Panc1 (cell line): ENCODE results near the gene SVOP. TPM values are rescaled to one million over a fixed set of nuclear protein-coding genes. Genes with fewer than 3 reads are reported as not detected.

Experiments used
- ATAC-seq: fragments of 200-7000 bp; cut with Tn5 transposase; 2 replicates; pipeline ENCODE4 v1.9.1; 2020; ENCODE audit warnings: mild to moderate bottlenecking, moderate library complexity
- BruUV-seq: library from RNA; stranded (reverse); fragments of 400-500 nt; replicated peaks from 2 replicates; lab custom pipeline; 2021; lab: Mats Ljungman, UMichigan
- CTCF ChIA-PET: fragments of 300-600 bp; sonication (Branson Sonifier 250); formaldehyde crosslinking; loops from one replicate; lab custom pipeline; 2022; ENCODE audit warnings: antibody characterized with exemption; lab: Charles Lee
- POLR2A ChIA-PET: fragments of 300-600 bp; sonication (Branson Sonifier 250); formaldehyde crosslinking; loops from one replicate; lab custom pipeline; 2022; ENCODE audit warnings: antibody characterized with exemption; lab: Charles Lee
- DNase-seq: peaks from one replicate; pipeline ENCODE4 v3.0.0-alpha.2; 2010; ENCODE audit warnings: low read depth, low spot score
- H3K27ac ChIP-seq: 2 replicates; pipeline ENCODE4 v1.5.1; 2011; ENCODE audit warnings: mild to moderate bottlenecking, low read length, inconsistent platforms
- H3K27me3 ChIP-seq: fragments of 200-500 bp; sonication (Bioruptor generic); 2 replicates; pipeline ENCODE4 v1.6.0; 2014; ENCODE audit warnings: low read length, inconsistent platforms; ENCODE audit not compliant: control insufficient read depth, insufficient read depth
- H3K36me3 ChIP-seq: fragments of 200-500 bp; sonication (Bioruptor generic); 2 replicates; pipeline ENCODE4 v1.5.1; 2014; ENCODE audit warnings: inconsistent platforms, mild to moderate bottlenecking, low read length, moderate library complexity; ENCODE audit not compliant: control insufficient read depth, insufficient read depth
- H3K4me1 ChIP-seq: 2 replicates; pipeline ENCODE4 v1.5.1; 2011; ENCODE audit warnings: inconsistent platforms, mild to moderate bottlenecking, low read length, moderate library complexity; ENCODE audit not compliant: control insufficient read depth, insufficient read depth
- H3K4me3 ChIP-seq, 2 experiments: 2 replicates each; pipeline ENCODE4 v1.5.1; 2011 to 2012; ENCODE audit warnings: low read depth in 2 of 2, low read length in 2 of 2, mild to moderate bottlenecking in 2 of 2, inconsistent platforms in 1 of 2, moderate library complexity in 1 of 2
- H3K9me3 ChIP-seq: fragments of 200-500 bp; sonication (Bioruptor generic); 2 replicates; pipeline ENCODE4 v1.5.1; 2014; ENCODE audit warnings: low read depth, mild to moderate bottlenecking, inconsistent platforms, low read length, moderate library complexity; ENCODE audit not compliant: control insufficient read depth, insufficient read depth
- CTCF ChIP-seq: fragments of 450-650 bp; IDR thresholded peaks from 2 replicates; pipeline ENCODE4 v1.5.1; 2017; ENCODE audit warnings: mild to moderate bottlenecking
- POLR2AphosphoS5 ChIP-seq: IDR thresholded peaks from 2 replicates; pipeline ENCODE4 v1.6.1; 2012; ENCODE audit warnings: mild to moderate bottlenecking, low read depth, low read length, moderate library complexity
- TCF7L2 ChIP-seq: IDR thresholded peaks from 2 replicates; pipeline ENCODE4 v1.6.1; 2011; ENCODE audit warnings: mild to moderate bottlenecking, low read depth, low read length, inconsistent platforms
- in situ Hi-C: cut with HindIII; loops from 2 replicates; pipeline ENCODE4 v1.10.0; 2016; ENCODE audit warnings: low sequenced_read_pairs, low pct_unique_long_range_greater_than_20kb
- intact Hi-C: fragments of 100-400 bp; cut with micrococcal nuclease; formaldehyde crosslinking; loops from one replicate; pipeline ENCODE4 v1.10.0; 2022; ENCODE audit not compliant: unreplicated experiment
- total RNA-seq: library from RNA; stranded (reverse); gene quantifications from one replicate; pipeline ENCODE4 v1.2.1, GENCODE V29; 2021; ENCODE audit not compliant: unreplicated experiment
- TF ChIP-seq, protein P1 (sequence below), 2 experiments: IDR thresholded peaks; 2 replicates each; pipeline ENCODE4 v1.6.1; 2011 to 2012; ENCODE audit warnings: low read depth in 2 of 2, control low read depth in 1 of 2, low read length in 1 of 2, mild to moderate bottlenecking in 1 of 2, moderate library complexity in 1 of 2; ENCODE audit not compliant: insufficient read depth in 1 of 2

Gene SVOP
- total RNA-seq, 1 experiment from 2014 or later = not detected

DNA sequence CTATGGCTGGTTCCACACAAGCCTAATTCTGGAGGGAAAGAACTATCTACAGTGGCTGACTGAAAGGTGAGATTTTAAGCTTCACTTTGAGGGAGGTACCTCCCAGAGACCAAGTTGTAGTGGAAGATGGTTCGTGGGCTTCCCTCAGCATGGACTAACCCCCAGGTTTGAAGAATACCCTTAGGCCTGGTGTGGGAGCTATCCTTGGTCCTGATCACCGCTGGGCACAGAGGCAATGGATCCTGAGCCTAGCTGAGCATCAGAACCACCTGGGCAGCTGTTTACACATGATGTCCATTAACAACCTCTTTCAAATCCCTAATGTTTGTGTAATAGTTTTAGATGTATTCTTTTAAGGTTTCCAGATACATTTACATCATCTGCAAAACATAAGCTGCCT is 130.7 kb downstream of the SVOP start:
- Histone ChIP-seq H3K4me3 (no peak overlapping the region), H3K36me3 (no peaks in the 10 kb centered on the region), H3K9me3 (no peaks in the 10 kb centered on the region), H3K4me1 (no peaks in the 10 kb centered on the region), H3K27me3 (no peaks in the 10 kb centered on the region), H3K27ac (no peak overlapping the region)
- intact Hi-C loops = no loop called here
- no peak for DNase-seq
- no peak for ATAC-seq
- ChIA-PET POLR2A (no interaction called here), CTCF (interaction anchor here (0.5 kb wide), 1 partner anchor 19 kb away, joined by 8 read pairs; no protein-coding TSS in a partner anchor)
- no TSS peak for BruUV-seq
- in situ Hi-C loops = no loop called here
- TF ChIP-seq TCF7L2 (no peak), POLR2AphosphoS5 (no peak), CTCF (no peak)
- TF ChIP-seq, protein P1, sequence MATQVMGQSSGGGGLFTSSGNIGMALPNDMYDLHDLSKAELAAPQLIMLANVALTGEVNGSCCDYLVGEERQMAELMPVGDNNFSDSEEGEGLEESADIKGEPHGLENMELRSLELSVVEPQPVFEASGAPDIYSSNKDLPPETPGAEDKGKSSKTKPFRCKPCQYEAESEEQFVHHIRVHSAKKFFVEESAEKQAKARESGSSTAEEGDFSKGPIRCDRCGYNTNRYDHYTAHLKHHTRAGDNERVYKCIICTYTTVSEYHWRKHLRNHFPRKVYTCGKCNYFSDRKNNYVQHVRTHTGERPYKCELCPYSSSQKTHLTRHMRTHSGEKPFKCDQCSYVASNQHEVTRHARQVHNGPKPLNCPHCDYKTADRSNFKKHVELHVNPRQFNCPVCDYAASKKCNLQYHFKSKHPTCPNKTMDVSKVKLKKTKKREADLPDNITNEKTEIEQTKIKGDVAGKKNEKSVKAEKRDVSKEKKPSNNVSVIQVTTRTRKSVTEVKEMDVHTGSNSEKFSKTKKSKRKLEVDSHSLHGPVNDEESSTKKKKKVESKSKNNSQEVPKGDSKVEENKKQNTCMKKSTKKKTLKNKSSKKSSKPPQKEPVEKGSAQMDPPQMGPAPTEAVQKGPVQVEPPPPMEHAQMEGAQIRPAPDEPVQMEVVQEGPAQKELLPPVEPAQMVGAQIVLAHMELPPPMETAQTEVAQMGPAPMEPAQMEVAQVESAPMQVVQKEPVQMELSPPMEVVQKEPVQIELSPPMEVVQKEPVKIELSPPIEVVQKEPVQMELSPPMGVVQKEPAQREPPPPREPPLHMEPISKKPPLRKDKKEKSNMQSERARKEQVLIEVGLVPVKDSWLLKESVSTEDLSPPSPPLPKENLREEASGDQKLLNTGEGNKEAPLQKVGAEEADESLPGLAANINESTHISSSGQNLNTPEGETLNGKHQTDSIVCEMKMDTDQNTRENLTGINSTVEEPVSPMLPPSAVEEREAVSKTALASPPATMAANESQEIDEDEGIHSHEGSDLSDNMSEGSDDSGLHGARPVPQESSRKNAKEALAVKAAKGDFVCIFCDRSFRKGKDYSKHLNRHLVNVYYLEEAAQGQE (IDR thresholded peaks at IDR 0.05; ENCODE audit: insufficient read depth in 1 of 2, low read depth in 2 of 2, low read length in 1 of 2) = peak; percentile 88 to 89

DNA sequence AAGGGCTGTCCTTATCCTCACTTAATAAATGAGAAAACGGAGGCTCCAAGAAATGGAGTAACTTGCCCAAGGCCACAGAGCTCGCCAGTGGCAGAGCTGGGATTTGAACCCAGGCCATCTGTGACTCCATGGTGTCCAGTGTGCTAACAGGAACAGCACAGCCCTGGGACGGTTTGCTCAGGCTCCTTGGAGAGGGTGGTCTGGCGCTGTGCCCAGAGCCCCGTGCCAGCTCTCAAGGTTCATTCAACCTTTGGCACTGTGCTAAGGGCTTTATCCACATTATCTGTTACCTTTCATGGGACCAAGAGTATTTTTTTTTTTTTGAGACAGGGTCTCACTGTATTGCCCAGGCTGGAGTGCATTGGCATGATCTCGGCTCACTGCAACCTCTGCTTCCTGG is 132.8 kb downstream of the SVOP start:
- POLR2A ChIA-PET = no interaction called here
- H3K27me3 ChIP-seq = no peaks in the 10 kb centered on the region

More for the DNA sequence above, 132.8 kb downstream of the SVOP start:
- no peak for TF ChIP-seq CTCF
- no peak for TF ChIP-seq TCF7L2
- TF ChIP-seq, protein P1 (IDR thresholded peaks at IDR 0.05; ENCODE audit: insufficient read depth in 1 of 2, low read depth in 2 of 2, low read length in 1 of 2) = no peak
- intact Hi-C loops = loop anchor here (10.0 kb wide), 1 partner anchor 197 kb away; no protein-coding TSS in a partner anchor
- CTCF ChIA-PET = no interaction called here
- Histone ChIP-seq H3K27ac (no peak overlapping the region), H3K9me3 (no peaks in the 10 kb centered on the region), H3K36me3 (no peaks in the 10 kb centered on the region), H3K4me3 (no peak overlapping the region), H3K4me1 (no peaks in the 10 kb centered on the region)
- BruUV-seq = no TSS peak
- in situ Hi-C loops = no loop called here
- ATAC-seq (no peak), DNase-seq (no peak)
